Central memory CD4-positive, alpha-beta T cell (primary cell): ENCODE results near the gene CFAP410.
"Not testable (repeated sequence)": the region's sequence is repeated elsewhere in the genome, so short reads cannot be mapped to it uniquely, and the experiment has no call there.

Source experiments
- DNase-seq: peaks from one replicate; pipeline ENCODE4 v3.0.0; 2022

CFAP410 gene

GRCh38 chr21:44283211-44283785 is 55.9 kb downstream of the CFAP410 start:
- not testable (repeated sequence) for DNase-seq

- no peak for DNase-seq
Measured at GRCh38 chr21:44282370-44282769, 56.8 kb downstream of the CFAP410 start.

- DNase-seq: no peak
Measured at GRCh38 chr21:44281801-44282200, 57.4 kb downstream of the CFAP410 start.

- no peak for DNase-seq
Measured at GRCh38 chr21:44279354-44280260, 59.6 kb downstream of the CFAP410 start.
